ENCODE measurements around the gene TREM1. TPM values are rescaled to one million over a fixed set of nuclear protein-coding genes. Genes with fewer than 3 reads are reported as not detected.
"Not testable (repeated sequence)": the region's sequence is repeated elsewhere in the genome, so short reads cannot be mapped to it uniquely, and the experiment has no call there.

The TREM1 gene
- total RNA-seq, 1 donor from 2014 or later = not detected

DNA sequence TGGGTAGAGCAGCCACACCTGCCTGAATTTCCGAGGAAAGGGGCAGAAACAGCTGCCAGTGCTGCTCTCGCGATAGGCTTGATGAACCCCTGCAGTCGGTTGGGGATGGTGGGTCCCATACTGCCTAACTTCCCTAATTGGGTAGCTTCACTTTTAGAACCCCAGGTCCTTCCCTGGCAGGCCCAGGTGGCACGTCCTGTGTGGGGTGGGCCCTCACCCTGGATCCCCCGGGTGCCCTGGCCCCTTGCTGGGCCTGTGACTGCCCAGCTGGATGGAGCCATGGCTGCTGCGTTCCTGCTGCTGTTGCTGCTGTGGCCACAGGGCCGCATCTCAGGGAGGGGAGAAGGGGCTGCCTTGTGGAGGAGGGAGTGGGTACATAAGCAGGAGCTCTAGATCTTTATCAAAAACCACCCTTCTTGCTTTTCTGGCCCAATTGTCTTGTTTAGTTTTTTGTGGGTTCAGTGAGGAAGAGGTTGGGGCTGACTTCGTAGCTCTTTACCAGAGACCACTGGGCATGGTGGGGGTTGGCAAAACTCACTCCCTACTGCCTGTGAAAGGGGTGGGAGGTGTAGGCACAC, 39.1 kb downstream of the TREM1 start:
- Mint-ChIP-seq H3K9me3 (peaks cover 6% of the 10 kb centered on the region), H3K36me3 (ENCODE audit: low read depth) (no peaks in the 10 kb centered on the region), H3K27ac (no peak overlapping the region), H3K4me3 (no peak overlapping the region), H3K4me1 (ENCODE audit: low read depth) (peaks cover 4% of the 10 kb centered on the region), H3K27me3 (ENCODE audit: insufficient read depth) (peaks cover 8% of the 10 kb centered on the region)
- intact Hi-C loops (cut with micrococcal nuclease) = no loop called here
- DNase-seq (ENCODE audit: low spot score) = no peak

DNA sequence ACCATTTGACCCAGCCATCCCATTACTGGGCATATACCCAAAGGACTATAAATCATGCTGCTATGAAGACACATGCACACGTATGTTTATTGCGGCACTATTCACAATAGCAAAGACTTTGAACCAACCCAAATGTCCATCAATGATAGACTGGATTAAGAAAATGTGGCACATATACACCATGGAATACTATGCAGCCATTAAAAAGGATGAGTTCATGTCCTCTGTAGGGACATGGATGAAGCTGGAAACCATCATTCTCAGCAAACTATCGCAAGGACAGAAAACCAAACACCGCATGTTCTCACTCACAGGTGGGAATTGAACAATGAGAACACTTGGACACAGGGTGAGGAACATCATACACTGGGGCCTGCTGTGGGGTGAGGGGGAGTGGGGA, 40.0 kb downstream of the TREM1 start:
- intact Hi-C loops (cut with micrococcal nuclease); H3K9me3 Mint-ChIP-seq; DNase-seq (ENCODE audit: low spot score); H3K27ac Mint-ChIP-seq; H3K4me1 Mint-ChIP-seq (ENCODE audit: low read depth); H3K27me3 Mint-ChIP-seq (ENCODE audit: insufficient read depth); H3K36me3 Mint-ChIP-seq (ENCODE audit: low read depth); H3K4me3 Mint-ChIP-seq: not testable (repeated sequence)

DNA sequence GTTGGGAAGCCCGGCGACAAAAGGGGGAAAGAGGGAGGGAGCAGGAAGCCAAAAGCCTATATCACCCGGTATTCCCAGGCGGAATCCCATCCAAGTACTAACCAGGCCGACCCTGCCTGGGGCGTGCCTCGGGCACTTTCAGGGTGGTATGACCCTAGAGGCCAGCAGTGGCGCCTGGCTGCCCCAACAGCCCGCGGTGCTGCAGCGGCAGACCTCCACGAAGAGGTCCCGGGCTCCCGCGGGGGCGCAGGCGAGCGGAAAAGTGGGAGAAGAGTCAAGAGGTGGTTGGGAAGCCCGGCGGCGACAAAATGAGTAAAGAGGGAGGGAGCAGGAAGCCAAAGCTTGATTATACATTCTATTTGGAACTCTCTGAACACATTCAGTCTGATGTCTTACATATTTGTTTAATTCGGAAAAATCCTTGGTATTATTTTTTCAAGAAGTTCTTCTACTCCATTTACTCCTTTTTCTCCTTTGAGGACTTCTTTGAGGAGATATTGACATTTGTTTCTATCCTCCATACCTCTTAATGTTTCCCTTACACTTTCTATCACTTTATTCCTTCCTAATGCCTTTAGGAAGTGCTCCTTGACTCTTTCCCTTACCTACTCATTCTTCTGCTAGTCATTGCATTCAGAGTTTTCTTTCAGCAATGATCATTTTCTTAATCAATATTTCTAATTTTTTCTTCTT, 46.9 kb downstream of the TREM1 start:
- Mint-ChIP-seq H3K9me3 (no peaks in the 10 kb centered on the region), H3K27me3 (ENCODE audit: insufficient read depth) (peaks cover 31% of the 10 kb centered on the region), H3K4me1 (ENCODE audit: low read depth) (no peaks in the 10 kb centered on the region), H3K27ac (no peak overlapping the region), H3K4me3 (no peak overlapping the region), H3K36me3 (ENCODE audit: low read depth) (no peaks in the 10 kb centered on the region)
- intact Hi-C loops (cut with micrococcal nuclease) = no loop called here
- no peak for DNase-seq (ENCODE audit: low spot score)

DNA sequence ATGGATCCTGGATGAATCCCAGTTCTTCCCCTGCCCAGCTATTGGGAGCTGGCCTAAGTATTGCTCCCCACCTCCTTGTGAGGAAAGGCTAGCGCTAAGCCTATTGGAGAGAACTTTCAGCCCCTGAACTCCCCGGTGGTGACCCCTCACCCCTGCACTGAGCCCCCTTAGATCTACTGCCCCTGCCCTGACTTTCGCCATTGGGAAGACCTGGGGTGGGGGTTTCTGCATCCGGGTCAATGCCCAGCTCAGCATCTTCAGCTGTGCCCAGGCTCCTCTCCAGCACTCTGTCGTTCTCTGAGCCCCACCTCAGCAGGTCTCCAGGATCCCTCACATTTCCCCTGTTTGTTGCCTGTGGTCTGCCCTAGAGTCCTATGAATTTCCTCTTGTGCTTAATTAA, 49.4 kb downstream of the TREM1 start:
- Mint-ChIP-seq H3K27ac (no peak overlapping the region), H3K4me1 (ENCODE audit: low read depth) (no peaks in the 10 kb centered on the region), H3K9me3 (no peaks in the 10 kb centered on the region), H3K4me3 (no peak overlapping the region), H3K36me3 (ENCODE audit: low read depth) (no peaks in the 10 kb centered on the region), H3K27me3 (ENCODE audit: insufficient read depth) (peaks cover 37% of the 10 kb centered on the region)
- intact Hi-C loops (cut with micrococcal nuclease) = no loop called here
- DNase-seq (ENCODE audit: low spot score) = no peak

DNA sequence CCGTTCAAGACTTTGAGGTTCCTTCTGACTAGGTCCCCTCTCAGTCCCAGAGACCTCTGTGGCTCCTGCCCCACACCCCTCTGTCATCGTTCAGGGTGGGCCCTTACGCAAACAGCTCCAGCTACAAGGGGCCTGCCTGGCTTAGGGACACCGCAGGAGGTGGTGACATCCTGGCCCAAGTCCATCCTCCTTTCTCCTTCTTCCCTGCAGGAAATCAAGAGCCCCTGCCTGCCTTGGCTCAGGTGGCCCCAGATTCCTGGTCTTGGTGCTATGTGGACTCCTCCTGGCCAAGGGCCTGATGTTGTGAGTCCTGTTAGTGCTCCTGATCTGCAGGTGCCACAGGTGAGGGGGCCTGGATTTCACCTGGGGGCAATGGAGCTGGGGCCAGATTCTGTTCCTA, 50.2 kb downstream of the TREM1 start:
- H3K27ac Mint-ChIP-seq = no peak overlapping the region
- no peak overlapping the region for H3K4me3 Mint-ChIP-seq
- peaks cover 44% of the 10 kb centered on the region for H3K27me3 Mint-ChIP-seq (ENCODE audit: insufficient read depth)
- H3K4me1 Mint-ChIP-seq (ENCODE audit: low read depth) = no peaks in the 10 kb centered on the region
- intact Hi-C loops (cut with micrococcal nuclease) = no loop called here
- no peak for DNase-seq (ENCODE audit: low spot score)
- no peaks in the 10 kb centered on the region for H3K9me3 Mint-ChIP-seq
- no peaks in the 10 kb centered on the region for H3K36me3 Mint-ChIP-seq (ENCODE audit: low read depth)

DNA sequence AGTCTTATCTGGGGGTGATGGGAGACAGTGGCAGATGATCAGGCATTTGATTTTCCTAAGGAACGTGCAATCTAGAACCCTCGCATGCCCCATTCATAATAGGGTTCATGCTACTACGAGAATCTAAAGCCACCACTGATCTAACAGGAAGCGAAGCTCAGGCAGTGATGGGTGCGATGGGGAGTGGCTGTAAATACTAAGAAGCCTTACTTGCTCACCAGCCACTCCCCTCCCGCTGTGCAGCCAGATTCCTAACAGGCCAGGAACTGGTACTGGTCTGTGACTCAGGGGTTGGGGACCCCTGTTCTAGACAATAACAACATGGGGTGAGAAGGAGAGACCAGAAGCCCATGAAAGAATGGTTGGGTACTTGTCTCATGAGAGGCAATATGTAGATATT, 53.8 kb downstream of the TREM1 start:
- no peak overlapping the region for H3K27ac Mint-ChIP-seq
- H3K9me3 Mint-ChIP-seq = no peaks in the 10 kb centered on the region
- DNase-seq (ENCODE audit: low spot score) = no peak
- intact Hi-C loops (cut with micrococcal nuclease) = no loop called here
- H3K4me3 Mint-ChIP-seq = no peak overlapping the region
- no peaks in the 10 kb centered on the region for H3K36me3 Mint-ChIP-seq (ENCODE audit: low read depth)
- H3K4me1 Mint-ChIP-seq (ENCODE audit: low read depth) = no peaks in the 10 kb centered on the region
- peaks cover 29% of the 10 kb centered on the region for H3K27me3 Mint-ChIP-seq (ENCODE audit: insufficient read depth)

DNA sequence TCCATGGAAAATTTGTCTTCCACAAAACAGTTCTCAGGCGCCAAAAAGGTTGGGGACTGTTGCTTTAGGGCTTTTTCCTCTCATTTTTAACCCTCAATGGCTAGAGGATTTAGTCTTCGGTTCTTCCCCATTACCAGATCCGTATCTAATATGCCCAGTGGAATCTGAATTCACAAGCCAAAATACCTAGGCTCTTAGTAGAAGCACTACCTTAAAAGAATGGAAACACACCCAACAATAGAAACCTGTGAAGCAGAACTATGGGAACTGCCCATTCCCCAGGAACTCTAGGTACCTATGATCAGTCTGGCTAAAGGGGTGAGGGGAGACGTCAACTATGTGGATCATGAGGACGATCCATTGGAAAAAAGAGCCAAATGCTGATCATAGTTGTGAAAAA, 55.2 kb downstream of the TREM1 start:
- no peak overlapping the region for H3K4me3 Mint-ChIP-seq
- no peaks in the 10 kb centered on the region for H3K36me3 Mint-ChIP-seq (ENCODE audit: low read depth)
- H3K27ac Mint-ChIP-seq = no peak overlapping the region
- H3K4me1 Mint-ChIP-seq (ENCODE audit: low read depth) = no peaks in the 10 kb centered on the region
- H3K9me3 Mint-ChIP-seq = no peaks in the 10 kb centered on the region
- no peak for DNase-seq (ENCODE audit: low spot score)
- peaks cover 29% of the 10 kb centered on the region for H3K27me3 Mint-ChIP-seq (ENCODE audit: insufficient read depth)
- intact Hi-C loops (cut with micrococcal nuclease) = no loop called here

DNA sequence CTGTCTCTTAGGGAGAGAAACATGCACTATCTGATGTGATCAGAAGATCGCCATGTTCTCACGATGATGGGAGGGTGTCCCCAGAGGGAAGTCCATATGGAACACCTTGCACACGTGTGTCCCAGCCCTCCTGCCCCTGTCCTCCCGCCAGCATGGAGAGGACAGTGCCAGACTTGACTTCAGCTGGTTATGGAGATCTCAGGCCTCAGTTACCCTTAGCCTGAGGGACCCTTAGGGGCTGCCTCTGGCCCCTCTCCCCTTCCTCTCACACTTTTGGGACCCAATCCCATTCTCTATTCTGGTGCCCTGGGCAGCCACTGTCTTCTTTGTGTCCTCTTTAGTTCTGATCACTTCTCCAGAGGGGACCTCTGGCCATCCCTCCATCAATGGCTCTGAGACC, 56.8 kb downstream of the TREM1 start:
- no peaks in the 10 kb centered on the region for H3K36me3 Mint-ChIP-seq (ENCODE audit: low read depth)
- peaks cover 23% of the 10 kb centered on the region for H3K27me3 Mint-ChIP-seq (ENCODE audit: insufficient read depth)
- H3K4me3 Mint-ChIP-seq = no peak overlapping the region
- no peak overlapping the region for H3K27ac Mint-ChIP-seq
- no peak for DNase-seq (ENCODE audit: low spot score)
- intact Hi-C loops (cut with micrococcal nuclease) = no loop called here
- no peaks in the 10 kb centered on the region for H3K4me1 Mint-ChIP-seq (ENCODE audit: low read depth)
- no peaks in the 10 kb centered on the region for H3K9me3 Mint-ChIP-seq

DNA sequence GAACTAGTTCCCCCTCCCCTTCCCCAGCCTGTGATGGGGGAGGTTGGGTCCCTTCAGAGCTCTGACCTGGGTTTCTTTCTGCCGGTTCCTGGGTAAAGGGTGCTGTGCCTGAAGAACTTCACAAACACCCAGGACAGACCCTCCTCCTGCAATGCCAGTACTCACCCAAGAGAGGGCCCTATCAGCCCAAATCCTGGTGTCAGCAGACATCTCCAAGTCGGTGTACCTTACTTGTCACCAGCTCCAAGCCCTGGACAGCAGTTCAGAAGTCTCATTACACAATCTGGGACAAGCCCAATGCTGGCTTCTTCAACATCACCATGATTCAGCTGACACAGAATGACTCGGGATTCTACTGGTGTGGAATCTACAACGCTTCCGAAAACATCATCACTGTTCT, 57.9 kb downstream of the TREM1 start:
- no peak for DNase-seq (ENCODE audit: low spot score)
- no peaks in the 10 kb centered on the region for H3K36me3 Mint-ChIP-seq (ENCODE audit: low read depth)
- H3K4me1 Mint-ChIP-seq (ENCODE audit: low read depth) = no peaks in the 10 kb centered on the region
- no peak overlapping the region for H3K4me3 Mint-ChIP-seq
- no peaks in the 10 kb centered on the region for H3K9me3 Mint-ChIP-seq
- intact Hi-C loops (cut with micrococcal nuclease) = no loop called here
- H3K27me3 Mint-ChIP-seq (ENCODE audit: insufficient read depth) = peaks cover 19% of the 10 kb centered on the region
- no peak overlapping the region for H3K27ac Mint-ChIP-seq

DNA sequence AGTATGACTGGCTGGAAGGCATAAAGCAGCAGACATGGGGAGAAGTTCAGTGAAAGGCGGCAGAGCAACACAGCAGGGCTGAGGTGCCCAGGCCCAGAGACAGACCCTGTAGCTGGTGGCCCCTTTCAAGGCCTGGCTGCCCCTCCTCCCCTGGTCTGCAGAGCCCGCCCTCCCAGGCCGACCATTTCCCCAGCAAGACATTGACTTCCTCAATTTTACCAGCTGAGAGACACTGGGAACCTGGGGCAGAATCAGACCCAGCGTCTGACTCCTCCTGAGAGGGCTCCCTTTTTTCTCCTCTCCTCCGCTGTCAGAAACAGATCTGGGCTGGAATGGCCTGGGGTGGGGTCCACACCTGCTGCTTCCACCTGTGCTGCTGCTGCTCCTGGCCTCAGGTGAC, 58.4 kb downstream of the TREM1 start, which contains the start of gene TREML4:
TSS of gene TREML4 (plus strand) at position 254 of the 400 bp plus-strand sequence. CDS start at position 333, 79 bp downstream.
- peaks cover 17% of the 10 kb centered on the region for H3K27me3 Mint-ChIP-seq (ENCODE audit: insufficient read depth)
- DNase-seq (ENCODE audit: low spot score) = no peak
- H3K4me1 Mint-ChIP-seq (ENCODE audit: low read depth) = no peaks in the 10 kb centered on the region
- peak within 1 kb of the TSS; percentile 10 for H3K27ac Mint-ChIP-seq
- no peak within 1 kb of the TSS for H3K4me3 Mint-ChIP-seq
- H3K36me3 Mint-ChIP-seq (ENCODE audit: low read depth) = no peaks in the 10 kb centered on the region
- no peaks in the 10 kb centered on the region for H3K9me3 Mint-ChIP-seq
- intact Hi-C loops (cut with micrococcal nuclease) = no loop called here

DNA sequence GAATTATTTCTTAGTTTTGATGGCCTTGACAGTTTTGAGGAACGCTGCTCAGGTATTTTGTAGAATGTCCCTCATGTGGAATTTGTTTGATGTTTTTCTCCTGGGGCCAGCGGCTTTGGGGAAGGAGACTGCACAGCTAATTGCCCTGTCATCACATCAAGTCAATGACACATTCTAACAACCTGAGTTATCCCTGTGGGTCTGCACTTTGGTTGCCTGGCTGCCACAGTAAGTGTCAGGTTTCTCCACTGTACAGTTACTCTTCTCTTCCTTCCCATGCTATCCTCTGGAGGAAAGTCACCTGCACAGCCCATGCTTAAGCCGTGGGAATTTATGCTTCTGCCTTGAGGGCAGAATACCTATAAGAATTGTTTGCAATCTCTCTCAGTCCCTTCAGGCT, 59.7 kb downstream of the TREM1 start:
- Mint-ChIP-seq H3K36me3 (ENCODE audit: low read depth) (no peaks in the 10 kb centered on the region), H3K9me3 (no peaks in the 10 kb centered on the region), H3K27ac (no peak overlapping the region), H3K4me3 (no peak overlapping the region), H3K4me1 (ENCODE audit: low read depth) (no peaks in the 10 kb centered on the region), H3K27me3 (ENCODE audit: insufficient read depth) (peaks cover 14% of the 10 kb centered on the region)
- intact Hi-C loops (cut with micrococcal nuclease) = no loop called here
- no peak for DNase-seq (ENCODE audit: low spot score)

DNA sequence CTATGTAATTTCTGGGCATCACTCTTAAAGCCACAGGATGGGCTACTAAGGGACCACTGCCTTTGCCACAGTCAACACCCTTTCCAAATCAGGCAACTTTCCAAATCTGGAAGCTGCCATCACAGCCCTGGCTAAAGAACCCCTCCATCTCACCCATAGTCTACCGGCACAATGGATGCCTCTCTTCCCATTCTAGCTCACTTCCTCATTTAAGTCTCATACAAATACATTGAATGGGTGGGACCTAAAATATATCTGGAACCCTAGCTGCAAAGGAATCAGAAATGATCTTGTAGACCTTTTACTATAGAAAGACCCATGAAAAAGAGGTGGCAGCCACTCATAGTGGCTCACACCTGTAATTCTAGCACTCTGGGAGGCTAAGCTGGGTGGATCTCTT, 61.7 kb downstream of the TREM1 start:
- intact Hi-C loops (cut with micrococcal nuclease) = no loop called here
- H3K36me3 Mint-ChIP-seq (ENCODE audit: low read depth) = no peaks in the 10 kb centered on the region
- H3K27ac Mint-ChIP-seq = no peak overlapping the region
- peaks cover 4% of the 10 kb centered on the region for H3K9me3 Mint-ChIP-seq
- no peaks in the 10 kb centered on the region for H3K4me1 Mint-ChIP-seq (ENCODE audit: low read depth)
- H3K4me3 Mint-ChIP-seq = no peak overlapping the region
- H3K27me3 Mint-ChIP-seq (ENCODE audit: insufficient read depth) = peaks cover 7% of the 10 kb centered on the region
- DNase-seq (ENCODE audit: low spot score) = no peak

Data from activated T-helper 1 cell treated with anti-CD3 and anti-CD28 coated beads, Interleukin-12 subunit alpha, Interleukin-12 subunit beta, Interleukin-2, Interleukin-4 antibody, amounts not matched to agents 30 ng/mL and 10 ng/mL and 1 ng/mL, durations not matched to agents 14 hours and 24 hours and 36 hours (primary cell).